ENCODE results near the gene INPP5K.
A peak's percentile ranks its signal among the peaks of the same experiment; 100 is the strongest.

The INPP5K gene

DNA sequence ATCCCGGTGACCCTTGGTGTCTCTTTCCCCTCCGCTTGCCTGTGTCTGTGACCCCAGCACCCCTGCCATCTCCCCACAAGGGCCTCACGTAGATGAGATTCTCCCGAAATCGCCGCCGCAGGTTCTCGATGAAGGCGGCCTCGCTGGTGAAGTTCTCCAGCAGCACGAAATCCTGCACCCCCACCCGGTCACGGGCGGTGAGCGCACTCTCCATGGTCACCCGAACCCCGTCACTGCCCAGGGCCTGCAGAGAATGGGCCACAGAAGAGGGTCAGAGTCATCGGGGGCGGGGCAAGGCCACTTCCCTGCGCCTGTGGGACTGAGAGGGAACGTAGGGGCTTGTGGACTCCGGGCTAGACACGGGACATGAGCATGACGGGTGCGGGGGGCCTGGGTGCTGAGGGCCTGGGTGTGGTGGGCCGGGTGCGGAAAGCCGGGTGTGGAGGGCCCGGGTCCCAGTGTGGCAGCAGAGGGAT is 32.3 kb downstream of the INPP5K start:
- H3K27ac ChIP-seq = no peak overlapping the region

DNA sequence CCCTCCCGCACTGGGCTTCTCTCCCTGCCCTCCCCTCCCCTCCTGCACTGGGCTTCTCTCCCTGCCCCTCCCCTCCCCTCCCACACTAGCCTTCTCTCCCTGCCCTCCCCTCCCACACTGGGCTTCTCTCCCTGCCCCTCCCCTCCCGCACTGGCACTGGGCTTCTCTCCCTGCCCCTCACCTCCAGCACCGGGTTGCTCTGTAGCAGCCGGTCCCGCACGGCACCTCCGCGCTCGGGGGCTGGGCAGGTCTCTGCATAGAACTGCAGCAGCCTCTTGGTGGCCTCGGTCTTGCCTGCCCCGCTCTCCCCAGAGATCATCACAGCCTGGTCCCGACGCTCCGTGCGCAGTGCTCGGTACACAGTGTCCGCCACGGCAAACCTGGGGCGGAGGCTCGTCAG is 33.7 kb downstream of the INPP5K start:
- peaks cover 8 to 63% (median 30%) of the 10 kb centered on the region in 11 experiments; a peak in 19 of 22 replicates for H3K36me3 ChIP-seq
- H3K9me3 ChIP-seq (replicated peaks in 1 of 11) = no peaks in the 10 kb centered on the region
- H4K20me1 ChIP-seq = peaks cover 0 to 60% (median 16%) of the 10 kb centered on the region in 11 experiments; a peak in 16 of 22 replicates
- H3K27ac ChIP-seq = no peak overlapping the region
- no peak overlapping the region for H3K4me2 ChIP-seq
- no peak for TF ChIP-seq Cebpa-rat (IDR thresholded peaks at IDR 0.05)
- peaks cover 14 to 40% (median 31%) of the 10 kb centered on the region in 10 experiments for H3K4me1 ChIP-seq
- peaks cover 0 to 13% (median 0%) of the 10 kb centered on the region in 11 experiments; a peak in 7 of 22 replicates for H3K27me3 ChIP-seq
- no peak overlapping the region for H3K4me3 ChIP-seq
- no peak overlapping the region for H3K9ac ChIP-seq

More for the DNA sequence above, 32.3 kb downstream of the INPP5K start:
- H3K9ac ChIP-seq = no peak overlapping the region
- H3K4me1 ChIP-seq = peaks cover 22 to 54% (median 45%) of the 10 kb centered on the region in 10 experiments
- peak overlapping the region; percentile 19 to 99 (median 92); a peak in 18 of 22 replicates for H3K4me2 ChIP-seq
- TF ChIP-seq Cebpa-rat (IDR thresholded peaks at IDR 0.05) = no peak
- H4K20me1 ChIP-seq = peaks cover 8 to 56% (median 21%) of the 10 kb centered on the region in 11 experiments; a peak in 19 of 22 replicates
- peaks cover 0 to 49% (median 16%) of the 10 kb centered on the region in 11 experiments; a peak in 17 of 22 replicates for H3K36me3 ChIP-seq
- no peak overlapping the region for H3K4me3 ChIP-seq
- H3K9me3 ChIP-seq (replicated peaks in 1 of 11) = no peaks in the 10 kb centered on the region
- H3K27me3 ChIP-seq = peaks cover 0 to 13% (median 0%) of the 10 kb centered on the region in 11 experiments; a peak in 7 of 22 replicates

DNA sequence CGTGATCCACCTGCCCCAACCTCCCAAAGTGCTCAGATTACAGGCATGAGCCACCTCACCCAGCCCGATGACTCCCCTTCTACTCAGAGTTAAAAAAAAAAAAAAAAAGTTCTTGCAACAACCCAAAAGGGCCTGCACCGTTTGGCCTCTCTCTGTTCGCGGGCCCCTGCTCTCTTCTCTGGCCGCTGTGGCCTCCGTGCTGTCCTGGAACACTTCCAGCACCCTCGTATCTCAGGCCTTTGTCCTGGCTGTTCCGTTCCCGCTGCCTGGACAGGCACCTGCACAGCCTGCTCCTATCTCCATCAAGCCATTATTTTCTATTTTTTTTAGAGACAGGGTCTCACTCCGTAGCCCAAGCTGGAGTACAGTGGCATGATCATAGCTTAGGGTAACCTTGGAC is 34.7 kb downstream of the INPP5K start:
- Histone ChIP-seq H3K9ac (no peak overlapping the region), H3K4me1 (peaks cover 11 to 35% (median 24%) of the 10 kb centered on the region in 10 experiments), H4K20me1 (peaks cover 0 to 69% (median 16%) of the 10 kb centered on the region in 11 experiments; a peak in 17 of 22 replicates), H3K4me3 (no peak overlapping the region), H3K27ac (no peak overlapping the region), H3K9me3 (replicated peaks in 1 of 11) (no peaks in the 10 kb centered on the region), H3K27me3 (peaks cover 0 to 8% (median 0%) of the 10 kb centered on the region in 11 experiments; a peak in 7 of 22 replicates), H3K4me2 (no peak overlapping the region), H3K36me3 (peaks cover 12 to 72% (median 39%) of the 10 kb centered on the region in 11 experiments; a peak in 20 of 22 replicates)
- TF ChIP-seq Cebpa-rat (IDR thresholded peaks at IDR 0.05) = no peak

DNA sequence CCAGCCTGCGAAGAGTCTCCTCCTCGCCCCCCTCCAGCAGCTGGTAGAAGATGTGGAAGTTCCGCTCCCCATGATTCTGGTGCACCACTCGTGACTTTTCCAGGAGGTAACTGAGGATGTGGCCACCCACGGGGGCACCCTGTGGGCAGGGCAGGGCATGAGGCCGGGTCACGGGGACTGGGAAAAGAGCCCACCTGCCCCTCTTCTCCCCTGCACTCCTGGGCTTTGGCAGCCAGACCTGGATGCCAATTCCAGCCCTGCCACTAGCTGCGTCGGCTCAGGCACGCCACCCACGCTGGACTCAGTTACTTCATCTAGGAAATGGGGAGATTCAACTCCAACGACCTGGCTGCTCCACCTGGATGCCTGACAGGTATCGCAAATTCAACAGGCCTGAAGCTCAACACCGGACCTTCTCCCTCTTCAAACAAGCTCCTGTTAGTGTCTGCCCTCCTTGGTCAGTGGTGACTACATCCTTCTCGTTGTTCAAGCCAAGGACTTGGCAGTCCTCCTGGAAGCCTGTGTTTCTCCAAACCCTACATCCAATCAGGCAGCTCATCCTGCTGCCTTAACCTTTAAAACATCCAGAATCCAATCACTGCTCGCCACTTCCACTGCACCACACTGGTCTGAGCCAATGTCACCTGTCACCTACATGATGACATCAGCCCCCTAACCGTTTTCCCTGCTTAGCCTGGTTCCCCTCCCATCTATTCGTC is 35.5 kb downstream of the INPP5K start:
- Histone ChIP-seq H3K9ac (no peak overlapping the region), H4K20me1 (peaks cover 0 to 78% (median 16%) of the 10 kb centered on the region in 11 experiments; a peak in 17 of 22 replicates), H3K36me3 (peaks cover 12 to 81% (median 39%) of the 10 kb centered on the region in 11 experiments; a peak in 20 of 22 replicates), H3K4me3 (no peak overlapping the region), H3K4me1 (peaks cover 11 to 35% (median 21%) of the 10 kb centered on the region in 10 experiments; a peak in 19 of 20 replicates), H3K9me3 (replicated peaks in 1 of 11) (no peaks in the 10 kb centered on the region), H3K27me3 (no peaks in the 10 kb centered on the region; a peak in 4 of 22 replicates), H3K4me2 (no peak overlapping the region), H3K27ac (no peak overlapping the region)
- no peak for TF ChIP-seq Cebpa-rat (IDR thresholded peaks at IDR 0.05)

DNA sequence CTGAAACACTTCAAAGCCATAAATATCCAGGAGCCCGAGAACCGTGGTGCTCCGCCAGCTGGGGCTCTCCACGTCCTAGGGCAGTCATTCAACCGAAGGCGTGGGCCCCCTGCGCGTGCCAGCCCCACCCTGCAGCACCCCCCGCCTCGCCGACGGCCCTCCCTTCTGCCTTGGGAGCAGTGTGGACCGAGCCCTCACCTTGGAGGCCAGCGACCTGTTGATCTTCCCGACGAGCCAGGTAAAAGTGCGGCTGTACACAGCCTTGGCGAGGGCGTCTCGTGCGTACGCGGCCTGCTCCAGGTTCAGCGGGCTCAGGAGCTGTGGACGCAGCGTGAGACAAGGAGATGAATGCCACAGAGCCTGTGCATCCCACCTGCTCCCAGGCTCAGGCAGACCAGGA is 38.0 kb downstream of the INPP5K start:
- Histone ChIP-seq H3K9ac (no peak overlapping the region), H3K9me3 (replicated peaks in 1 of 11) (no peaks in the 10 kb centered on the region), H3K4me3 (no peak overlapping the region), H3K4me1 (peaks cover 24 to 41% (median 30%) of the 10 kb centered on the region in 10 experiments), H3K36me3 (peaks cover 12 to 81% (median 39%) of the 10 kb centered on the region in 11 experiments; a peak in 20 of 22 replicates), H3K27ac (no peak overlapping the region), H3K4me2 (no peak overlapping the region), H3K27me3 (no peaks in the 10 kb centered on the region), H4K20me1 (peaks cover 2 to 91% (median 27%) of the 10 kb centered on the region in 11 experiments; a peak in 17 of 22 replicates)
- no peak for TF ChIP-seq Cebpa-rat (IDR thresholded peaks at IDR 0.05)

DNA sequence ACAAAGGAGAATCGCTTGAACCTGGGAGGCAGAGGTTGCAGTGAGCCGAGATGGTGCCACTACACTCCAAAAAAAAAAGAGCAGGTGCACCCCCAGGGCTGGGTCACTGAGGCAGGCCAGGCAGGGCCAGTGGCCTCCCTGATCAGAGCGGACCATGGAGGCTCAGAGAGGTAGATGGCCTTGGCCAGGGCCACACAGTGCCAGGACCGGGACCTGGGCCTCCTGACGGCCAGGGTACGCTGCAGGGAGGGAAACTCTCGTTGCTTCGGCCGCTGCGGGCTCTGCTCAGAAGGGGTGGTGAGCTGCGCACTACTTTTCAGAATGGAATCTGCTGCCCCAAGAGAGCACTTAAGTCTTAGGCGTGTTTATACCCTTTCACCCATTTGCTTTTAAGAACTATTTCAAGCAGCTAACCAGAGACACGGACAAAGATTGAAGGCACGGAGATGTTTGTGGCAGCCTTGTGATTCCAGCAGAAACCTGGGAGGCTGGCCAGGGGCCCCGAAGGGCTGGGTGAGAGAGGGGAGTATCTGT is 41.0 kb downstream of the INPP5K start:
- peaks cover 4 to 77% (median 27%) of the 10 kb centered on the region in 11 experiments; a peak in 19 of 22 replicates for H3K36me3 ChIP-seq

DNA sequence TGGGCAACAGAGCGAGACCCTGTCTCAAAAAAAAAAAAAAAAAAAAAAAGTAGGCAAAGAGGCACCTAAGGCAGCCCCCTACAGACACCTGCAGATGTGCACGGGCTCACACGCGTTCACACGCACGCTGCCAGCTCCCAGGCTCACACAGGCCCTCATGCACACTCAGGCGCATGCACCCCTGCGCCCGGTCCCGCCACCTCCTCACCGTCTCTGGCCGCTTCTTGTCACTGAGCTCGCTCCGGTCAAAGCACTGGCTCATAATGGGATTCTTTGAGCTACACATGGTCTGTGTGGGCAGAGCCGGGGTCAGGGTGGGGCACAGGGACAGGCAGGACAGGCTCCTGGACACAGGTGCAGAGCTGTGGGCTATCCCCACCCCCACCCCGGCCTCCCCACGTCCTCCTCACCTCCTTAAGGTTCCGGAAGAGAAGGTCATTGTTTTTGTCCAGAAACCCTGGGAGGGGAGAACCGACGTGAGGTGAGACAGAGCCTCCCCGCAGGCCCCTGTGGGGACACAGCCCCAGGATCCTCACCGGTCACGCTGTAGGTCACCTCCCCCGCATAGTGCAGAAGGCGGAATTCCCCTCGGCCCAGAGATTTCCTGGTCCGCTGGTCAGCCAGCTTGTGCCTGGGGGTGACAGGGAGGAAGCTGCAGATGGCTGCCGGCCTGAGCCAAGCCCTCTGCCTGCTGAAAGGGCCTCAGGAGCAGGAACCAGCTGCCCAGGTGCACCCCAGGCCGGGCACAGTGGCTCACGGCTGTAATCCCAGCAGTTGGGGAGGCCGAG is 41.8 kb downstream of the INPP5K start:
- Histone ChIP-seq H3K9me3 (replicated peaks in 1 of 11) (peaks cover 0 to 5% (median 4%) of the 10 kb centered on the region in 11 experiments; a peak in 14 of 22 replicates), H3K27me3 (0 out of 22 replicates have a peak, but pooled peaks cover 0 to 3% (median 0%) of the 10 kb centered on the region in 11 experiments), H3K4me1 (peaks cover 61 to 75% (median 67%) of the 10 kb centered on the region in 10 experiments), H3K4me3 (peak overlapping the region in 1 of 10 experiments; percentile 19; a peak in 1 of 20 replicates), H4K20me1 (peaks cover 28 to 98% (median 48%) of the 10 kb centered on the region in 11 experiments; a peak in 21 of 22 replicates), H3K9ac (peak overlapping the region in 10 of 11 experiments; percentile 5 to 56 (median 28); a peak in 10 of 22 replicates), H3K4me2 (peak overlapping the region; percentile 44 to 92 (median 82)), H3K36me3 (peaks cover 5 to 77% (median 26%) of the 10 kb centered on the region in 11 experiments; a peak in 19 of 22 replicates), H3K27ac (peak overlapping the region in 3 of 11 experiments; percentile 10 to 38 (median 20); a peak in 6 of 22 replicates)
- no peak for TF ChIP-seq Cebpa-rat (IDR thresholded peaks at IDR 0.05)

More for the DNA sequence above, 41.0 kb downstream of the INPP5K start:
- Histone ChIP-seq H3K27ac (peak overlapping the region in 1 of 11 experiments; percentile 10; a peak in 3 of 22 replicates), H3K9ac (peak overlapping the region in 4 of 11 experiments; percentile 5 to 56 (median 48); a peak in 4 of 22 replicates), H3K27me3 (0 out of 22 replicates have a peak, but pooled peaks cover 0 to 3% (median 0%) of the 10 kb centered on the region in 11 experiments), H4K20me1 (peaks cover 28 to 95% (median 48%) of the 10 kb centered on the region in 11 experiments; a peak in 21 of 22 replicates), H3K9me3 (replicated peaks in 1 of 11) (no peaks in the 10 kb centered on the region), H3K4me3 (0 out of 20 replicates have a peak overlapping the region, but pooled peaks of 1 of the 10 experiments have one; percentile 19), H3K4me1 (peaks cover 53 to 71% (median 60%) of the 10 kb centered on the region in 10 experiments), H3K4me2 (peak overlapping the region; percentile 44 to 92 (median 82))
- TF ChIP-seq Cebpa-rat (IDR thresholded peaks at IDR 0.05) = no peak

All from BLaER1 treated with 17β-estradiol and CSF1 and Interleukin-3, amounts not matched to agents 10 nM and 100 nM (cell line).